ENCODE results near the gene PIPOX.
A peak's percentile ranks its signal among the peaks of the same experiment; 100 is the strongest.
"Not testable (repeated sequence)": the region's sequence is repeated elsewhere in the genome, so short reads cannot be mapped to it uniquely, and the experiment has no call there.

The PIPOX gene

DNA sequence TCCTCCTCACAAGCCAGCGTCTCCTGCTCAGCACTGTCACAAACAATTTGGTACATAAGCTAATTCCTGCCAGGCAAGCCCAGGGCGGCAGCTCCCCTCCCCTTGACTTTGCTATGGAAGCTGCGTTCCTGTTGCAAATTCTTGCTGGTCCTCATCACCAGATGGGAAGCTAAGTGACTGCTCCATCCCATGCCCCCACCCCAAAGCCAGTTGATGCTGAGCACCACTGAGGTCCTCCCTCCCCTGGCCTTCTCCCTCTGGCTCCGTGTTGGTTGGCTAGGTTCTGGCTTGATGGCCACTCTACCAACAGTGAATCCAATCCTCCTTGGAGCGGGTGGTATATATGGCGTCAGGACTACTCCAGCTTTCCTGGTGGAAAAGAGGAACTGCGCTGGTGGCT lies 34.4 kb downstream of the PIPOX start:
- no peak for DNase-seq

DNA sequence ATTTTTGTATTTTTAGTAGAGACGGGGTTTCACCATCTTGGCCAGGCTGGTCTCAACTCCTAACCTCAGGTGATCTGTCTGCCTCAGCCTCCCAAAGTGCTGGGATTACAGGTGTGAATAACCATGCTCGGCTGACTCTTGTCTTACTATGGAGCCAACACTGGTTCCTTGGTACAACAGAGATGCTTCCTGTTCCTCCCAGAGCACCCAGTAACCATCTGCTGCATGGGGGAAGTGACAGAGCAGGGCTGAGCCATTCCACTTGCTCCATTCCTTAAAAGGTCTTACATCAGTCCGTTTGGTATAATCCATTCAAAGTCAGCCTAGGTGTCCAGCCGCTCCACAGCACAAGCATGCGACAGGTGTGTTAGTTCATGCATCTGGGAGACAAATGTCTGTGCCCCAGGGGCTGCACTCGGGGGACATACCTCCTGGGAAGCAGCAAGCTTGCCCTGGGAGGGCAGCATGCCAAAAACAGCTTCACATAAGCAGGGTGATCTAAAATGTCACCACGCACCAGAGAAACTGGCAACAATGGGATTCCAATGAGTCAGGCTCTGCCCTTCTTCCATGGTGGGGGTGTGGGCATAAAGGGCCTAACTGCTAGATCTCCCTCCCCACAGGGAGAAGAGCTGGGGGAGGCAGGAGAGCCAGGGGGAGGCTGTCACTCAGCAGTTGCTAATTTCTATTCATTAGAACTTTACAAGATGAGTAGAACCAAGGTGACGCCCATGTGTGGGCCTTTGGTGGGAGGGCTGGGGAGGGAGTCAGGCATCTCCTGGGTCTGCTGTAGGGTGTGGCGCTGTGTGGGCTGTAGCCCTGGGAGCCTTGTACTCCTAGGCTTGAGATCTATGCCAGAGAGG lies 35.5 kb downstream of the PIPOX start:
- no peak for DNase-seq

DNA sequence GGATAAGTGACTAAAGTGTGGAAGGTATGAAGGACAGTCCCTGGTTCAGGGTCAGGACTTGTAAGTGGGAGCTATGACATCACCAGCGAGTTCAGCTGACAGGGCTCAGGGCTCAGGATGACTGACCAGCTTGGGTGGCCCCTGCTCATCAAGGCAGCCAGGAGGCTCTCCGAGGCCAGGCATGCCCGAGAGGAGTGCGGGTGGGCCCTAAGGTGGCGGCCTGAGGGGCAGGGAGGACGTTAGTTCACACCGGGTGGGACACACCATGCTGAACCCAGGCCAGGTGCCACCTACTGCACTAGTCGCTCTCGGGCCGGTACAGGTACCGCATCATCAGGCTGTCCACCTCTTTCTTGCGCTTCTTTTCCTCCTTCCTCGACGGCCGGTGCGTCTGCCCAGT lies 36.5 kb downstream of the PIPOX start:
- no peak for DNase-seq

DNA sequence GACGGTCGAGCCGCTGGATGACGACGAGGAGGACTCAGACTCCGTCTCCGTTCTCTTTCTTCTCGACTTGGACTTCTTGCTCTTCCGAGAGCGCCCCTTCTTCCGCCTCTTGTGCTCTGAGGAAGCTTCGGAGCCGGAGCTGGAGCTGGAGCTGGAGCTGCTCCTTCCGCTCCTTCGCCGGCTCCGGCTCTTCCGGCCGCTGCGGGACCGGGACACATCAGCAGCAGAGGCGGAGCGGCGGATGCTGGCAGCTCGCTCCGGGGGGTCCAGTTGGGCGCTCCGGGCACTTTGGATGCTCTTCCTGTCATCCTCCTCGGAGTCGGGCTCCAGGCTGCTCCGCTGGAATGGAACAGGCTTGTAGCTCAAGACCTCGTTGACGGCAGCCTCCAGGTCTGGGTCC lies 36.9 kb downstream of the PIPOX start:
- DNase-seq, result no peak

DNA sequence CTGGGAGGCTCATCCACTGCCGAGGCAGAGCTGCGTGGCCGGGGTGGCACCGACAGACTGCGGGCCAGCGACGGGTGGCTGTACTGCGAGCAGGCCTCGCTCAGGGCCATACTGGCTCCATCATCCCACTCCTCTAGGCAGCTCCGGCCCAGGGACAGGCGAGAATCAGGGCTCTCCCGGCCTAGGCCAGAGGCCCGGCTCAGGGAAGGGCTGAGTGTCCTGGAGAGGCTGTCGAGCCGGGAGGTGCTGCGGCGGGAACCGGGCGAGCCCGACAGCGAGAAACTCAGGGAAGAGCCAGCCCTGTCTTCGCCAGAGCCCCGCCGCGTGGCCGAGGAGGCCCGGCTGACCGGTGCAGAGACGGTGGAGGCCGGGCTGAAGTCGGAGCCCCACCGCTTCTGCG lies 37.4 kb downstream of the PIPOX start:
- DNase-seq, result no peak

DNA sequence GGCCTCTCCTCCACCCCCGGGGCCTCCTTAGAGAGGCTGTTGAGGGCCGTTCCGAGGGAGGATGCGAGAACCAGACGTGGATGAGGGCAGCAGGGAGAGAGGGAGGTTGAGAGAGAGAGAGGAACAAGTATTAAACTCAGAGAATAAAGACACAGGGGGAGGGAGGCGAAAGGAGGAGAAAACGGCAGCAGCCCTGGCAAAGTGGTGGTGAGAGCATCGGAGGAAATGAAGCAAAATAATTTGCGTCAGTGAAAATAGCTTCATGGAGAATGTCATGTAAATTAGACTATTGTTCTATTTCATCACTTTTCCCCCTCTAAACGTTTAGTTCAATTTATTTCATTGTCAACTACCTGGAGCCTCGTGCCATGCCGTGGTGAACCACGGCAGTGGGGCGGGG lies 38.0 kb downstream of the PIPOX start:
- no peak for DNase-seq

DNA sequence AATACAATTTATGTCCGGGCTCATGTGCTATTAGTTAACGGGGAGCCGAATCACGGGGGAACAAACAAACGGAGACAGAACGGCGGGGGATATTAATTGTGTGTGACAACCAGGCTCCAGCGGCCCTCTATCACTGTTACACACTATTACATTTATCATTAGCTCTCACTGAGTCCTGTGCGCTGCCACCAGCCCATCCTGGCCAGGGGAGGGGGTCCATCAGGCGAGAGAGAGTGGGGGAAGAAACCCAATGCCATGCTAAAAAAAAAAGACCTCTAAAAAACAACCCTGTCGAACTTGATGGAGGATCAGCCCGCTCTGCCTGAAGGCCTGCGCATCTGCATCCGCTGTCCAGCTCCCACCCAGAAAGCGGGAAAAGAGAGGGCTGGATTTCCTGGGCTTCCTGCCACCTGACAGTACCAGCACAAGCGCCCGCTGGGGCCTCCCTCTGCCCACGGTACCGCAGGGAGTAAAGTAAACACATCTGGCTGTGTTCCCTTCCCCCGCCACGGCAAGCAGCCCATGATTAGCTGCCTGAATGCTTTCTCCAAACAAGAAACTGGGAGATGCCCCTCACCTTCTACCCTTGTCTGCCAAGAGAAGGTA lies 41.7 kb downstream of the PIPOX start:
- DNase-seq, result peak; percentile 36

DNA sequence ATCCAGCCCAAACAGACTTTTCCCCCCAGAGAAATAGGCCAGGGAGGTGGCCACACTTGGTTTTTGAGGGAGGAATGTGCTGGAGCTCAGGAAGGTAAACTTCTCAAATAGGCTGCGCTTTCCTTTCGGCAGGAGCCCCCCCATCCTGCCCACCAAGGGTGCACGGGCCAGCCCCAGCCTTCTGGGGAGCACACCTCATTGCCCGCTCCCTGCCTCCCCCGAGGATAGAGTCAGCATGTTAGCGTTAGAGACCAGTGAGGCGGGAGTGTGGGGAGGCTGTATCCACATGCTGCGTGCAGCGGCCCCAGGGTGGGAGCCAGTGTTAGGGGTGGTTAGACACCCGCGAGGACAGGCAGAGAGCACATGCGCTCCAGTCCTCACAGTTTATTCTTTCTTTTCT lies 42.3 kb downstream of the PIPOX start:
- DNase-seq, result peak; percentile 13

DNA sequence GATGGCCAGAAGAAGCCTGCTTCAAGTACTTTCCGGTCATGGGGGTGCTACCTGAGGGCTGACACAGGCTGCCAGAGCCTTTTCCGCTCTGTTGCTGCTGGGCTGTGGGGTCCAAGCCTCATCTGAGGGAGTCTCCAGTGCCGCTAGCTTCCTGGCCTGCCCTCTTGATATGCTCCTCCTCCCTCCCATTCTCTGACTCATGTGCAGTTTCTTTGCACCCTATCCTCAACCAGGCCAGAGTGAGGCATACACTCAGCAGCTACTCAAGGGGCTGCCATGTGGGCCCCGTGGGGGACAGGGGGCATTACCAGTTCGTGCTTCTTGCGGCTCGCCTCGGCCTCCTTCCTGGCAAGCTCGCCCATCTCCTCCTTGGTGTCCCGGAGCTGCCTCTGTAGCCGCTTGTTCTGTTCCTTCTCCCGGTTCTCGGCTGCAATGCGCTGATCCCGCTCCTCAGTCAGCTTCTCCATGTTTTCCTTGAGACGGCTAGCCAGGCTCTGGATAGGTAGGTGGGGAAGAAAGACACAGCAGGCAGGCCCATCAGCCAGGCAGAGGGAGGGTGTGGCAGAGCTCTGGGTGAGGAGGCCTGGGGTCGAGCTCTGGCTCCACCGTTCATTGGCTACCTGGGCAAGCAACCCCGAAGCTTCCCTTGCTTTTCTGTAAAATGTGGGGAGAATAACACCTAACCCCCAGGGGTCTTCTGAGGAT lies 43.8 kb downstream of the PIPOX start:
- DNase-seq, result no peak

DNA sequence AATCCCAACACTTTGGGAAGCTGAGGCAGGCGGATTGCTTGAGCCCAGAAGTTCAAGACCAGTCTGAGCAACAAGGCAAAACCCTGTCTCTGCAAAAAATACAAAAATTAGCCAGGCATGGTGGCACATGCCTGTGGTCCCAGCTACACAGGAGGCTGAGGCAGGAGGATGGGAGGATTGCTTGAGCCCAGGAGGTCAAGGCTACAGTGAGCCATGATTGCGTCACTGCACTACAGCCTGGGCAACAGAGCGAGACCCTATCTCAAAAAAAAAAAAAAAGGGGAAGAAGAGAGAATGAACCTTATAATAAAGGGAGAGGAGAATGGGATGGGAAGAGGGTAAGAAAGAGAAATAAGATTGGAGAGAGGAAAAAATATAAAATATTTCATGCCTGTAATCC lies 45.8 kb downstream of the PIPOX start:
- not testable (repeated sequence) for DNase-seq

DNA sequence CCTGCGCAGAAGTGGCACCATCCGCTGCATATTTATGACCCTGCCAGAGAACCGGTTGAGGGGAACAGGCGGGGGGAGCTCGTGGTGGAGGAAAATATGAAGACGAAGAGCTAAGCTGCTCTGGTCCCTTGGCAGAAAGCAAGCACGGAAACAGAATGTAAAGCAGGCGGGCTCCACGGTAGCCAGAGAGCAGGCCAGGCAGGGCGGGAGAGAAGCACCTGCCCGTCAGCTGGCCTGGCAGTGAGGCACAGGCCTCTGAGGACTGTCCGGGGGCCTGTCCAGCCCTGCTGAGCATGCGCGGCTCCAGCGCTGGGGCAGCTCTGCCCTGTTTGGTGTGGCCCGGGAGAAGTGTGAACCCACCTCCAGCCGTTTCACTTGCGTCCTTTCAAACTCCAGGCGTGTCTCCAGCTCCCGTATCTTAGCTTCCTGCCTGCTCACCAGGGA lies 46.7 kb downstream of the PIPOX start:
- no peak for DNase-seq

DNA sequence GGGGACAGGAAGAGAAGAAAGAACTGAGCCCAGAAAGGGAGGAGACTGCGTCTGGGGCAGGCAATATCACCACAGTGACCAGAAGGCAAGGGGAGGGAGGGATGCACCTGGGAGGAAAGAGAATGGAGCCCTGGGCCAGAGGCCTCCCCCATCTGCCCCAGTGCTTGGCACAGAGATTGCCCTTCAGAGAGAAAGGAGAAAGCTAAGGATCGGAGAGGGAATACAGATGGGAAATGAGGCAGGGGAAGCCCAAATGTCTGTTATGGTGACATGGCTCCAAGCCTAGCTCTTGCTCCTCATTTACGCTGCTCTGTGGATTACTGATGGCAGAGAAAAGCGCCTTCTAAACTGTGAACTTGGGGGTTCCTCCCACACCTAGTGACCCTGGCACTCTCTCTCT lies 47.2 kb downstream of the PIPOX start:
- no peak for DNase-seq

DNA sequence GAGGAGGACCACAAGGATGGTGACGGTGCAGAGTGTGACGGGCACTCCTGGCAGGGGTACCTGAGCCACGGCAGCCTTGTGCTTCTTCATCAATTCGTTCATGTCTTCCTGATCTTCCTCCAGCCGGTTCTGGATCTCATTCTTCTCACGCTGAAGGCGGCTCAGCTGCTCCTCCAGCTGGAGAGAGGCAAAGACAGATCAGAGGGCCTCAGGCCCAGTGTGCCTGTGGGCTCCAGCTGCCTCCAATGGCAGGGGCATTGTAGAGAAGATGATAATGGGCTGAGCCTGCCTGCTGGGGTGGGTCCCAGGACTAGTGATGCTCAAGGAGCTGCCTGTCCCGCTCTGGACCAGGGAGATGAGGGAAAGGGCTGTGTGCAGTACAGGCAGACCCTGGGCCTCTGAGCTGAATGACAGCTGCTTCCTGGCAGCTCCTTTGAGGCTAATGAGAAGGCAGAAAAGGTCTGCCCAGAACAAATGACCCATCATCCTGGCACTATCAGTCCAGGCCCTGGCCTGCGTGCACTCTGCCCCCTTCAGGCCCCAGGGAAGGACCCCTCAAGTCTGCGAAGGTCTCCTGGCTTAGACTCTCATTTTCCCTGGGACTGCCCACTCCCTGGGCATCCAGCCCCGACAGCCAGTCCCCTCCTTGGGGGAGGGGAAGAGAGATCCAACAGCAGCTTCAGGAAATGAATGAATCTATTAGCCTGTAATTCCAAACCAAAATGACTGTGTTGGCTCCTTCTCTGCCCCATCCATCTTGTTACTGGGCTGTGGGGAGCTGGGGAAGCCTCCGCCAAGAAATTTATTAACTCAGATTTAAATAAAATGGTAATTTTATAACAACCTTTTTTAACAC lies 48.0 kb downstream of the PIPOX start:
- no peak for DNase-seq

DNA sequence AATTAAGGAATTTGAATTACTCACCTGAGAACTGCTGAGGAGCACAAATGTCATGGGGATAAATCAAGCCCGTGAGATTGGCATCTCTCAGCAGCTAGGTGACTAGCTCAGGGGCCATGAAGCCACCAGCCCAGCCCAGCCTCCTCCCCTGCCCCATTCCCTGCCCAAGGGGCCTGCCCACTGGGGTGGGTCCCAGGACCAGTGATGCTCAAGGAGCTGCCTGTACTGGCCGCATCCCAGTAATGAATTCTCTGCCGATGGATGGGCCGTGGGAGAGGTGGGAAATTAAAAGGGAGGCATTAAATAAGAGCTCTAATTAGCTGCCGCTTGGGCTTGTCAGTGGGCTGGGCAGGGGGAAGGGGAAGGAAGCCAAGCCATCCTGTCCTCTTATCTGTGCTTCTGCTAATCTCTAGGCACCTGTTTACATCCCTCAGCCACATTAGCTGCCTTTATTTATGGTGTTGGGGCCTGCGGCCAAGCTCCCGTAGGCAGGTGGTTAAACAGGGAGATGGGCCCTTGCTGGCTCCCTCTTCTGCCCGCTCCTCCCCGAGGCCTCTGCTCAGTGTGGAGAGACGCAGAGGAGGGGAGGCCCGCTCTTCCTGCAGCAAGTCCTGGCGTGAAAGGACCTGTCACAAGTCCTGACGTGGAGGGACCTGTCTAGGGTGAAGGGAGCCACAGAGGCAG lies 48.8 kb downstream of the PIPOX start:
- peak; percentile 50 for DNase-seq

DNA sequence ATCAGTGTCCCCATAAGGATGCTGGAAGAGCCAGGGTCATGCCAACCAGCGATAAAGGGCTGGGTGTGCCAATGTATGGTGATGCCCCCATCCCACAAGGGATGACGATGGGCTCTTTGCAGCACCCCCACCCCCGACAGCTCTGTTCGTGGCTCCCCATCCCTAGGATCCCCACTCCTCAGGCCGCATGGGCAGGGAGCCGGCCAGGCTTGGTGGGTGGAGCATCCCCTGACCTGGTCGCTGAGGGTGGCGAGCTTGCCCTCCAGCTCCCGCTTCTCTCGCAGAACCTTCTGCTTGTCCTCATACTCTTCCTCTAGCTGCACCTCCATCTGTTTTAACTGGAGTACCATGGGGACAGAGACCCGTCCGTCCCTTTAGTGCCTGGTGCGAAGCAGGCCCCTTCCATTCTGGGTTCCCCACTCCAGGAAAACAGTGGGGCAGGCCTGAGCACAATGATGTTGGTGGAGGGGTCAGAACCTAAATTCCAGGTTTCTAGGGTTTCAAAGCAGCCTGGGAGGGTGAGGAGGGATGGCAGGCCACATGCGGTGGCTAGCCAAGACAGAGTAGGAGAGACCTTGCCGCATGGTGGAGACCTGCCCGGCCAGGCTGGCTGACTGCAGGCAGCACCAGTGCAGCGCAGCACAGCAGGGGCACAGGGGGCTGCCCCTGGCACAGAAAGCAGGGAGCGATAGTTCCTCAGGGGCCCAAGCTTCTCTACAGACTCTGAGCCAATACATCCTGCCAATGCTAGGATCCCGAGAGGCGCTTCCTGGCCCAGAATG lies 50.3 kb downstream of the PIPOX start:
- no peak for DNase-seq

DNA sequence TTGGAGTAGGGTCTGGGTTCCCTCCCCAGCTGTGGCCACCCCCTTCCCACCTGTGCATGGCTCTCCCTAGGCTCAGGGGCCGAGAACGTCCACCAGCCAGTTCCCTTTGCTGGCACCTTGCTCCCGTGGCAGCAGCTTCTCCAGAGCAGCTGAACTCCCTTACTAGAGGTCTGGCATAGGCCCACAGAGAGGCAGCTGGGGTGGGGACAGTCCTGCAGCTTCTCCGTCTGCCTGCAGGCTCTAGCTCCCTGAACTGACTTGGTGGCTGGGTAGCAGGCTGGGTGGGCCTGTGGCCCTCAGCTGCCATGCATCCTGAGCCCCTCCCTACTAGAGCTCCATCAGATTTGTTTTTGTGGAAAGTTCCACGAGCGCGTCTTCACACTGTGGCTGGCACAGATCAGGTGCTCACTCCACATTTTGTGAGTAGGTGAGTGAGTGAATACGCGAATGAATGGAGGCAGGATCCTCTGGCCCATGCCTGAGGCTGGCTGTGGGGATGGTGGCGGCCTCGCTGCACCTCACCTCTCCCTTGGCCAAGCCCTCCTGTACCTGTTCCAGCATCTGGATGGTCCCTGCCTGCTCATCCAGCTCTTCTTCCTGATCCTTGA lies 51.3 kb downstream of the PIPOX start:
- no peak for DNase-seq

DNA sequence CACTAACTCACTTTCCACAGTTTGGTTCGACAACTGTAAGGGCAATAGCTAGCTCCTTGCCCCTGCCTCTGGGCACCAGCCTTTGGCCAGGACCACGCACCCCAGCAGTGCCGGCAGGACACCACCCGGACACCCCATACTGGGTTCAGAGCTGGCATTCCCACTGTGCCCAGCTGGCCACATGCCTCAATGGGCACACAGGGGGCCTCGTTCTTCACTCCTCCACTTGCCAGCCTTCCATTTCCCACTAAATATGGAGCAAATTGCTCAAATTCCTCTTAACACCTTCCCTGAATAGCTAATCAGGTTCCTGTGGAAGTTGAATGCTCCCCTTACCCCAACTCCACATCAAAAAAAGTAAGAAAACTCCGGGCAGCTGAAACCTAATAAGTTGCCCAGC lies 52.5 kb downstream of the PIPOX start:
- DNase-seq, result no peak

DNA sequence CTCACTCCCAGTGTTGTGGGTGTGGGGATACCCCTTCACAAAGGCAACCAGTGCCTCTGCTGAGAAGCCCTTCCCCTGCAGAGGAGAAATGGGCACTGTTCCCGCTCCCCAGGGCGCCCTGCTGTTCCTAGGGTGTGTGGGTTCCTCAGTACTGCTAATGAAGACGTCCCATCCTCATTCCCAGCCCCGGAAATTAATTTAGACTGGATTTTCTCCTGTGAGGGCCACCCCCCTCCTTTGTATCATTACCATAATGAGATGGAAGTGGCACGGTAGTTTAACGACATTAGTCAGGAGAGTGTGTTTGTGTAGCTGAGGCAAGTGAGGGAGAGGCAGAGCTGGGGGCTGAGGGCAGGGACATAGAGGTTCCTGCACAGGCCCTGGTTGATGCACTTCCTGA lies 53.2 kb downstream of the PIPOX start:
- peak; percentile 7 for DNase-seq

DNA sequence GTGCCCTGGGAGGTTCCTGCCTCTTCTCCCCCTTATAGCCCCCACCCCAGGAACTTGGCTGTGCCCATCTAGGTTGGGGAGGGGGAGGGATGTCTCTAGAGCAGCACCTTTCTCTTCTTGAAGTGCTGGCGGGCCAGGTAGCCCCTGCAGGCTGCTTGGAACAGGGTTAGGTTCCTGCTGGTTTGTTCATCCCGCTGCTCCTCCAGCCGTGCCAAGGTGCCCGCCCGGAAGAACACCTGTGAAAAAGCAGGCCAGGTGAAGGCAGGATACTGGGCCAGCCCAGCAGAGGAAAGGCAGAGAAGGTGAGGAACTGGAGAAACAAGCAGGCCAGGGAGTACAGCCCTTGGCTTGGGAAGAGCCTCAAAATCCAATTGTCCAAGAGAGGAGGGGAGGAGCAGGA lies 56.6 kb downstream of the PIPOX start:
- no peak for DNase-seq

DNA sequence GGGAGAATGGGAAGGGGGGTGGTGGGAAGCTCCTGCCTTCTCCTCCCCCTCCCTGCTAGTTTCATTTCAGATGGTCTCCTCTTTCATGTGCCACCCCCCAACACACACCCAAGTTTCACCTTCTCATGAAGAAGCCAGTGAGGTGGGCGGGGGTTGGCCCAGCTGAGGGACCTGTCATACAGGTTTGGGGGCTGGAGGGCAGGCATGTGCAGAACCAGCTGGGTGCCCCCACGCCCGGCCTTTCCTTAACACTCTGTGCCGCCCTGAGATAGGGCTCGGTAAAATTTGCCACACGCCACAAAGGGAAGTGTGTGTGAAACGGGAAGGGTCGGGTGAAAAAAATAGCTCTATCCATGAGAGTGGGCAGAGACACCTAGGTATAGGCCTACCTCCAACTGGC lies 57.4 kb downstream of the PIPOX start:
- DNase-seq, result no peak

DNA sequence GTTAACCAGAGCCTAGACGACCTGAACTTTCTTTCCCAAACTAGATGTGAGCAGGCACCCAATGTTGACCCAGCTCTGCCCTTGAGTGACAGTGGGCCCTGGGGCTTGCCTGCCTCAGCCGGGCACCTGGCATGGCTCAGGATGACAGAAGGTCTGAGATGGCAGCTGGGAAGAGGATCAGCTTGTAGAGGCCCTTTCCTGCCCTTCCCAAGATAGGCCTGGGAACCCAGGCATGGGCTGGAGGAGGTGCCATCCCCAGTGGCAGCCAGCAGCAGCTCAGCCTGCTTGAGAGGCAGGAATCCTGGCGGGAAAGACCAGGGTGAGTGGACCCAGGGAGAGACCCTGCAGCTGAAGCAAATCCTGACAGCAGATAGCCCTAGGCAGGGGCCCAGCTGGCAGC lies 59.1 kb downstream of the PIPOX start:
- no peak for DNase-seq
